ENCODE results near the gene FOXK1.
"Not testable (repeated sequence)": the region's sequence is repeated elsewhere in the genome, so short reads cannot be mapped to it uniquely, and the experiment has no call there.

Gene FOXK1

DNA sequence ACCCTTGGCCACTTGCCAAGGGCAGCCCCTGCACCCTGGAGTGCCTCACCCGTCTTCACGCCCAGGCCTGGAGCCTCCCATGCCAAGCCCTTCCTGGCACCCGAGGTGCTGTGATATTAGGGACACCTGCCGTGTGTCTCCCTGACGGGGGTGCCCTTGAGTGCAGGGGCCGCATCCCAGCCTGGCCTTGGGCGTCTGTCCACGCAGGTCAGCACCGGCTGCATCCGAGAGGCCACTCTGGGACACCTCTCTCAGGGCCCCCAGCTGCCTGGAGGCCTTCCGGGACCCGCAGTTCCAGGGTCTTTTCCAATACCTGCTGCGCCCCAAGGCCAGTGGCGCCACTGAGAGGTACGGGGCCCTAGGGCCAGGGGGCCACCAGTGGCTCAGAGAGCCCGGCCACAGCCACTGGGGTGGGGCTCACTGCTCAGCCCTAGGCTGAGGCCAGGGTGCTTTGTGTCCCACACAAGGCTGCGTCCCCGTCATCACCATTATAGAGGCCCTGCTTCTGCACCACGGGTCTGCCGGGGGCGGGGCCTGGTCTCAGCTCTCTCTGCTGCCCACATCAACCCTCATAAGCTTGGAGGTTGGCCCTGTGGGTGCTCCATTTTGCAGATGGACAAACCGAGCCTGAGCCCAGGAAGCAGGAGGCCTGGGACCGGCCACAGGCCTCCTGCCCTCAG, 106.0 kb downstream of the FOXK1 start:
- DNase-seq = no peak

DNA sequence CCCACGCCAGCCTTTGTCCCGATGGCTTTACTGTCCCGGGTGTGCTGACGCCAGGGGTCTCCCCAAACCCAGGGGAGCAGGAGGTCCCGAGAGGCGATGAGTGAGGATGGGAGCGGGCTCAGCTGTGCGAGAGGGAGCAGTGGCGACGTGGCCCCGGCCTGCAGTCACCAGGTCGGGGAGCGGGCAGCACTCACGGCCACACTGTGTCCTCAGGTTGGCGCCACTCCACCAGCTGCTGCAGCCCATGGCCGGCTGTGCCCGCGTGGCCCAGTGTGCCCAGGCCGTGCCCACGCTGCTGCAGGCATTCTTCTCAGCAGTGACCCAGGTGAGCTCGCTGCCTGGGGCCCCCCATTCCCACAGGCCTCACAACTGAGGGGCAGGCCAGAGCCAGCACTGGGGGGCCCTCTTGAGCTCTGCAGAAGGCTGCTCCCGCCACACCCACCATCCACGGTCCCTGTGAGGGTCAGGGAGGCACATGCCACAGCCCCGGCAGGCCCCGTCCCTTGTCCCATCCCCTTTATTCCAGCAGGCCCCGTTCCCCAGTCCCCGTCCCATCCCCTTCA, 106.6 kb downstream of the FOXK1 start:
- DNase-seq = no peak

DNA sequence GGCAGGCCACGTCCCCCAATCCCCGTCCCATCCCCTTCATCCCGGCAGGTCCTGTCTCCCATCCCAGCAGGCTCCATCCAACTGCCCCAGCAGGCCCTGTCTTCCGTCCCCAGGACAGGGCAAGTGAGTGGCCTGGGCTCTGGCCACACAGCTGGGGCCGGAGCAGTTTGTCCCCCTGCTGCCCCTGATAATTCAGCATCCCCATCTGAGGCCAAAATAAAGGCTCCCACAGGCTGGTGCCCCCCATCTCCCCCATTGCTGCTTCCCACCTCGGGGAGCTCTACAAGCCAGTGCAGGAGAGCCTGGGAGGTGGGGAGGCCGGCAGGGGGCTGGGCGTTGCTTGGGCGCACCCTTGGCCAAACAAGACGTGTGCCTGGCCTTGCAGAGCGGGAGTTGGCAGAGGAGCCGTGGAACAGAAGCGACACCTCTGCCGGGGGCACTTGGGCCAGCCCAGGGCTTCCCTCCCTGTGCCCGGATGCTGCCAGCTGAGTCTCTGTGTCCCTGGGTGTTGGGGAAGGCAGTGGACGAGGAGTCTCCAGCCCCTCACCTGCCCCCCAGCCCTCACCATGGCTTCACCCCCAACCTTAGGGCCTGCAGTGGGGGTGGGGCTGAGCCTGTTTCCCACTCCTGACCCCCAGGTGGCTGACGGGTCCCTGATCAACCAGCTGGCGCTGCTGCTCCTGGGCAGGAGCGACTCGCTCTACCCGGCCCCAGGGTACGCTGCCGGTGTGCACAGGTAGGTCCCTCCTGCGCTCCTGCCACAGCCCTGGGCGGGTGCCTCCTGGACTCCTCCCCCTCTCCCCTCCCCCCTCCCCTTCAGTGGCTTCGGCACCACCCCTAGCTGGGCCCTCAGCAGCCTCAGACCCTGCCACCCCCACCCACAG, 107.3 kb downstream of the FOXK1 start:
- no peak for DNase-seq

DNA sequence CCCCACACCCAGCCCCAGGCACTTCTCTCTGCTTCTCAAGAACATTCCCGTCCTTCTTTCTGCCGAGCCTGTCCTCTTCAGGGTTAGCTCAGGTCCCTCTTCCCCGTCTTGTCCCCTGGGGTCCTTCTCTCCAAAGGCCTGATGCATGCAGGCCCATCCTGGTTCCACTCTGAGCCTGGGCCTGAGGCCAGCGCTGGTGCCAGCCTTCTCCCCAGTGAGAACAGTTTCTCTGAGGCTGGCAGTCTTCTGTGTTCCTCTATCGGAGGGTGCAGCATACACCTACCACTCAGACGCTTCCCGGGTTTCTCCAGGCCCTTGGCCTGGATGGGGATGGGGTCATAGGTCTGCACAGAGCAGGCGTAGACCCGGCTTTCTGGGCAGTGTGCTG, 108.0 kb downstream of the FOXK1 start:
- DNase-seq = no peak

DNA sequence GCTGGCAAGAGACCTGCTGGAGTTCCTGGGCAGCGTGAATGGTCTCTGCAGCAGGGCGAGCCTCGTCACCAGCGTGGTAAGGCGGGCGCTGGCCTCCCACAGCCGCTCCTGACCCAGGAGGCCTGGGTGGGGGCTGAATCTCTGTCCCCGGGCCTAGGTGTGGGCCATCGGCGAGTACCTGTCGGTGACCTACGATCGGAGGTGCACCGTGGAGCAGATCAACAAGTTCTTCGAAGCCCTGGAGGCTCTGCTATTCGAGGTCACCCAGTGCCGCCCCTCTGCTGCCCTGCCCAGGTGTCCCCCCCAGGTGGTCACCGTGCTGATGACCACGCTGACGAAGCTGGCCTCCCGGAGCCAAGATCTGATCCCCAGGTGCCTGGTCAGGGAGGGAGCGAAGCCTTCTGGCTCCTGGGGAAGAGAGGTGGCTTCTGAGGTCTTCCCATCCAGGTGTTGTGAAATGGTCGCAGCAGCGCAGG, 108.5 kb downstream of the FOXK1 start:
- no peak for DNase-seq

DNA sequence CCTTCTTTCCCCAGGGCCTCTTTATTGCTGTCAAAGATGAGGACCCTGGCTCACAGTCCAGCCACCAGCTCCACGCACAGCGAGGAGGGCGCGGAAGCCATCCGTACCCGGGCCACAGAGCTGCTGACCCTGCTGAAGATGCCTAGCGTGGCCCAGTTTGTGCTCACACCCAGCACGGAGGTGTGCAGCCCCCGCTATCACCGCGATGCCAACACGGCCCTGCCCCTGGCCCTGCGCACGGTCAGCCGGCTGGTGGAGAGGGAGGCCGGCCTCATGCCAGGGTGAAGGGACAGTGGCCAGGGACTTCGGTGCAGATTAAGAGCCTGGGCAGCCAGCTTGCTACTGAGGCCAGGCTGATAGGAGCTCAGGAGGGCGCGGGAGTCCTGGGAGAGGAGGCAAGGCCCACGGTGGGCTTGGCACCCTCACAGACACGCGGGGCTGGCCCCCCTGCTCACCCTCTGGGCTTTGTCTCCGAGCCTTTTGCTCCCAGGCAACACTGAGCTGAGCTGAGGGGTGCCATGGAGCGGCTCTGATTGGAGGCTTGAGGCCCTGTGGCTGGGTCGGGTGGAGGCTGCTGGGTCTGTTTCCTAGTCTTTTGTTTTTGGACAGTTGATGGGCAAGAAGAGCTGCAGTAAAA, 109.1 kb downstream of the FOXK1 start:
- DNase-seq = no peak

DNA sequence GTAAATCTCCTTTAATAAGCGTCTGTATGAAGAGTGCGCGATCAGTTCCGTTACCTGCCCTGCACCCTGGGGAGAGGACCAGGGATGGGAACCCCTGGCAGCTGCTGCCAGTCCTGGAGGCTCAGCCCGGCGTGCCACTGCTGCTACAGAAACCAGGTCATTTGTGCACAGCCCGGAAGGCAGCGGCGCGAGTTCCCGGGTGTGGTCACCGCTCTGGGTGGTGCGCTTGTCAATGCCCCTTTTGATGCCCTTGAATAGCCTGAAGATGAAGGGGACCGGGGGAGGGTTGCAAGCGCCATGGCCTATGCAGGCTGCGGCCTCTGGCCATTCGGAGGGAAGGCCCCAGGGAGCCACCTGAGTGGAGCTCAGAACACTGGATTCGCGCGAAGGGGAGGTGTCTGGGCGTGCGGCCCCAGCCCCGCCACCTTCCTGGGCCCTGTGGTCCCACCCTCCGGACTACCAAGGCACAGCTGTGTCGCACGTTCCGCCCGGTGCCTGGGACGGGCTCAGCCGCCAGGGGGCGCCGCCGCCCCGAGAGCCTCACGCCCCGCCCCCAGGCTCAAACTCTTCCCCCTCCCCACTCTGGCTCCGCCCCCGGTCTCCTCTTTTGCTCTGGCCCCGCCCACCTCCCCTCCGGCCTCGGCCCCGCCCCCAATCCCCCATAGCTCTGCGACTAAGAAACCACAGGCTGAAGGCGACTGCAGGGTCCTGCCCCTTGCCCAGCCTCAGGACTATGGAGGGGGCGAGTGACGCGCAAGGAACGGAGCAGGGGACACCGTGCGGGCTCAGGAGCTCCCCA, 109.8 kb downstream of the FOXK1 start:
- DNase-seq = no peak

DNA sequence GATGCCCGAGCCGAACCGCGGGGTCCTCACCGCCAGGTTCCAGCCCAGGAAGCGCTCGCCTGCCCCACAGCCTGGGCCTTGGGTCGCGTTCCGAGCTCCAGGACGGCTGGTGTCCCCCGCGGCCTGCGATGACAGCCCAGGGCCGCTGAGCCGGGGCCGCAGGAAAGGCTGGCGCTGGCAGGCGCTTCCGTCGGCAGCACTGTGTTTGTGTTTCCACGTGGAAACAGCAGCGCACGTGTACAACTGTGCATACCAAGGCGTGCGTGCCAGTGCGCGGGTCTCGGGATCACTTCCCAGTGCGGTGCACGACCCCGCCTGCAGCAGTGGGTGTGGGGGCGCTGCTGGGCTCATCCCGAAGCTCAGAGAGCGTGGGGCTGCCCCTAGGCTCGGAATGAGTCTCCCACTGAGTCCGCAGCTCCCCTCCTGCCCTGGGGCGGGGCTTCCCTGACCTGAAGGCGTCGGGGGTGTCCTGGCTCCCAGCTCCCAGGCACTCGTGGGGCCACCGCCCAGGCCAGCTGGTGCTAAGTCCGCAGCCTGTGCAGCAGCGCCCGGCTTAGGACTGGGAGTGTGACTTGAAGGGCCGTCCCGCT, 110.5 kb downstream of the FOXK1 start:
- DNase-seq = no peak

DNA sequence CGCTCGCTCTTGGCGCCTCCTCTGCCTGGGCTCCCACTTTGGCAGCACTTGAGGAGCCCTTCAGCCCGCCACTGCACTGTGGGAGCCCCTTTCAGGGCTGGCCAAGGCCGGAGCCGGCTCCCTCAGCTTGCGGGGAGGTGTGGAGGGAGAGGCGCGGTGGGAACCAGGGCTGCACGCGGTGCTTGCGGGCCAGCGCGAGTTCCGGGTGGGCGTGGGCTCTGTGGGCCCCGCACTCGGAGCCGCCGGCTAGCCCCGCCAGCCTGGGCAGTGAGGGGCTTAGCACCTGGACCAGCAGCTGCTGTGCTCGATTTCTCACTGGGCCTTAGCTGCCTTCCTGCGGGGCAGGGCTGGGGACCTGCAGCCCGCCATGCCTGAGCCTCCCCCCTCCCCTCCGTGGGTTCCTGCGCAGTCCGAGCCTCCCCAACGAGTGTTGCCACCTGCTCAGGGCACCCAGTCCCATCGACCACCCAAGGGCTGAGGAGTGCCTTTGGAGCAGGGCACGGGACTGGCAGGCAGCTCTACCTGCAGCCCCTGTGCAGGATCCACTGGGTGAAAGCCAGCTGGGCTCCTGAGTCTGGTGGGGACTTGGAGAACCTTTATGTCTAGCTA, 111.4 kb downstream of the FOXK1 start:
- not testable (repeated sequence) for DNase-seq

DNA sequence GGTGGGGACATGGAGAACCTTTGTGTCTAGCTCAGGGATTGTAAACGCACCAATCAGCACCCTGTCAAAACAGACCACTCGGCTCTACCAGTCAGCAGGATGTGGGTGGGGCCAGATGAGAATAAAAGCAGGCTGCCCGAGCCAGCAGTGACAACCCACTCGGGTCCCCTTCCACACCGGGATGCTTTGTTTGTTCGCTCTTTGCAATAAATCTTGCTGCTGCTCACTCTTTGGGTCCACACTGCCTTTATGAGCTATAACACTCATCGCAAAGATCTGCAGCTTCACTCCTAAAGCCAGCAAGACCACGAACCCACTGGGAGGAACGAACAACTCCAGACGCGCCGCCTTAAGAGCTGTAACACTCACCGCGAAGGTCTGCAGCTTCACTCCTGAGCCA, 112.1 kb downstream of the FOXK1 start:
- DNase-seq = not testable (repeated sequence)

DNA sequence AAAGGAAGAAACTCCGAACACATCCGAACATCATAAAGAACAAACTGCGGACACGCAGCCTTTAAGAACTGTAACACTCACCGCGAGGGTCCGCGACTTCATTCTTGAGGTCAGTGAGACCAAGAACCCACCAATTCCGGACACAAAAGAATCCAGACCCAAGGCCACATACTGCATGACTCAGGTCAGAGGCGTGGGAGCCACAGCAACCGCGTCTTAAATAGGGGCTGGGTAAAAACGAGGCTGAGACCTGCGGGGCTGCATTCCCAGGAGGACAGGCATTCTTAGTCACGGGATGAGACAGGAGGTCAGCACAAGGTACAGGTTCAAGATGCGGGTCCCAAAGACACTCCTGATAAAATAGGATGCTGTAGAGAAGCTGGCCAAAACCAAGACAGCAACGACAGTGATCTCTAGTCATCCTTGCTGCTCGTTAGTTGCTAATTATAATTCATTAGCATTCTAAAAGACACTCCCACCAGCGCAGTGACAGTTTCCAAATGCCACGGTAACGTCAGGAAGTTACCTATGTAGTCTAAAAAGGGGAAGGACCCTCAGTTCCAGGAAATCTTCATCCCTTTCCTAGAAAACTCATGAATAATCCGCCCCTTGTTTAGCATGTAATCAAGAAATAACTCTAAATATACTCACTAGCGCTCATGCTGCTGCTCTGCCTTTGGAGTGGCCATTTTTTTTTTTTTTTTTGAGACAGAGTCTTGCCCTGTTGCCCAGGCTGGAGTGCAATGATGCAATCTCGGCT, 112.7 kb downstream of the FOXK1 start:
- no peak for DNase-seq

DNA sequence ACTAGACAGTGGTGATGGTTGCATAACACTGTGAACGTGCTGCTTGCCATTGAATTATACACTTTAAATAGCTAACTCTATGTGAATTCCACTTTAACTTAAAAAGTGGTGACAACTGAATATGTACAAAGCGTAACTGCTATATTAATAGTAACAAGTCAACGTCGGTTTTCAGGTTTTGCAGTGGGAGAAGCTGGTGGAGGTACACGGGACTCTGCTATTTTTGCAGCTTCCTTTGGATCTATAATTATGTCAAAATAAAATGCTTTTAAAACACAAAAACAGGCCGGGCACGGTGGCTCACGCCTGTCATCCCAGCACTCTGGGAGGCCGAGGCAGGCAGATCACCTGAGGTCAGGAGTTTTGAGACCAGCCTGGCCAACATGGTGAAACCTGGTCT, 114.4 kb downstream of the FOXK1 start:
- no peak for DNase-seq

DNA sequence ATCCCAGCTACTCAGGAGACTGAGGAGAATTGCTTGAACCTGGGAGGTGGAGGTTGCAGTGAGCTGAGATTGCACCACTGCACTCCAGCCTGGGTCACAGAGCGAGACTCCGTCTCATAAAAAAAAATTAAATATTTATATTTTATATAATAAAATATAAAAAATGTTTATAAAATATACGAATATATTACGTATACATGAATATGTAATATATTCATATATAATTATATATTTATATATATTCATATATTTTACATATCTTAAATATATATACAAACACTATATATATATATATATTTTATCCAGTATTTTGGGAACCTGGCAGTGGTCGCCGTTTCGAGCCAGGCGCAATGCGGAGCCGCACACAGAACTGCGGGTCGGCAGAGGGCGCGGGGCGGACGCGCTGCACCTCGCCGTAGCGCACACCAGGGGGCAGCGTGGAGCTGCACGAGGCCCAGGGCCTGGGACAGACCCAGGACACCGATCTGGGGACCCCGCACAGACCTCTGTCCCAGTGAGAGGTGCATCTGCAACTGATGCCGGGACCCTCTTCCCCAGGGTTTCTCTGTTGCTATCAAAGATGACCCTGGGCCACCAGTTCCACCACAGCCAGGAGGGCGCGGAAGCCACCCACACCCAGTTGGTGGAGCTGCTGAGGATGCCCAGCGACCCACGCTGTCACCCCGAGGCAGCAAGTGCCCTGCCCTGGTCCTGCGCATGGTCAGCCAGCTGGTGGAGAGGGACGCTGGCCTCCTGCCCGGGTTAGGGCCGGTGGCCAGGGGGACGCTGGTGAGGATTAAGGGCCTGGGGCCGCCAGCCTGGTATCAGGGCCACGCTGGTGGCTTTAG, 116.0 kb downstream of the FOXK1 start:
- DNase-seq = peak; percentile 12

DNA sequence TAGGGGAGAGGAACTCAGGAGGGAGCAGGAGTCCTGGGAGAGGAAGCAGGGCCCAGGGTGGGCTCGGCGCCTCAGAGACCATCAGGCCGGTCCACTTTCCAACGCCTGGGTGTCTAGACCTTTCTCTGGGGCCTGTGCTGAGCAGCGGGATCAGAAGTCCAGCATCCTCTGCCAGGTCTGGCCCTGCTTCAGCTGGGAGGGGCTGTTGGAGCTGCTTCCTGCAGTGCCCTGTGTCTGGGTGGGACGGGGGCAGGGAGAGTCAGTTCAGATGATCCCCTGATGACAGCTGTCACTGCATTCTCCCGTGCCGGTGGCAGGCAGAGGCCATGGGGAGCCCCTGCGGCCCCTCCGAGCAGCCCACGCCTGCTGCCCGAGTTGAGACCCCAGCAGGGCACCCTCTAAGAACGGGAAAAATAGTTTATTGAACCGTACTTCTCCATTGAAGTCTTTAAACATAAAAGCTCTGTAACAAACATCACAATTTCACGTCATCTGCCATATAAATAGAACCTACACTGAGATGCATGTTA, 116.7 kb downstream of the FOXK1 start:
- DNase-seq = no peak

DNA sequence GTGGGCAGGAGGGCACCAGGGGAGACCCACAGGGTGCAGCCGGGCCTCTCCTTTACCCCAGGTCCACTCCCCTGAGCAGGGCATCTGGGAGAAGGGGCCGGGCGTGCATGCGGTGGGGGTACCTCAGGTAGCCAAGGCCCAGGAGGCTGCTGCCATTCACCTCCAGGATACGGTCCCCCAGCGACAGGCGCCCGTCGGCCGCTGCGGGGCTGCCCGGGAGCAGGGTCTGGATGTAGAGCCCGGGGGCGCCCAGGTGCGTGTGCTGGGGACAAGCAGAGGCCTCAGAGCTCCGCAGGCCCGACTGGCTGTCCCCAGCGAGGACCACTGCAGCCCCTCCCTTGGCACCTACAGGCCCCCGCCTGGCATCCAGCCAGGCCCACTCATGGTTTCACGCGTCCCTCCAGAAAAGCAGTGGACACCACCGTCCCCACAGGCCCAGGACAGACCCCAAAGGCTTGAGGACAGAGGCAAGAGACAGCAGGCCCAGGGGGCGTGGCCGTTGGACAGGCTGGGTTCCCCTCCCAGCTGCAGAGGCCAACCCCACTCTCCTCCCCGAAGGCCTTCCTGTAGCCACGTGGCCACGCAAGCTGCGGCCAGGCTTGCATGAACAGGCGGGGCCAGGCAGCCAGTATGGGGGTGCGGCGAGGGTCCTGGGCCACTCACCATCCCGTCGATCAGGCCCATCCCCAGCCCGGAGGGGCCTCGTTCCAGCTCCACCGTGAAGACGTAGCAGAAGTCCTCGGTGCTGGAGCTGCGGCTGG, 117.6 kb downstream of the FOXK1 start:
- DNase-seq = no peak

DNA sequence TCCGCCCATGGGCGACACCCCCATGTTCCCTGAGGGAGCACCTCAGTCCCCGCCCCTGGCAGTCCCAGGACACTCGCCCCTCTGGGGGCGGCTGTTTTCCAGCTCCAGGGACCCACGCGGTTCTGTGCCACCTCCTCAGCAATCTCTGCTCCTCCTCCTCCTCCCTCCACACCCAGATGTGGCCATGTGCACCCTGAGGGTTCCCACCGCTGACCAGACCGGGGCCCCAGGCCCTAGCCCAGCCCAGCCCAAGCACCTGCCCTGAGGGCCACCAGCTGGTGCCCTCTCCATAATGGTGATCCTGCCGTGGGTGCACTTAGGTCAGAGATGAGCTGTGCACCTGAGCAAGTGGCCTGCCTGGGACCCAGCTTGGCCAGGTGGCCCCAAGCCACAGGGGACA, 118.4 kb downstream of the FOXK1 start:
- DNase-seq = no peak

DNA sequence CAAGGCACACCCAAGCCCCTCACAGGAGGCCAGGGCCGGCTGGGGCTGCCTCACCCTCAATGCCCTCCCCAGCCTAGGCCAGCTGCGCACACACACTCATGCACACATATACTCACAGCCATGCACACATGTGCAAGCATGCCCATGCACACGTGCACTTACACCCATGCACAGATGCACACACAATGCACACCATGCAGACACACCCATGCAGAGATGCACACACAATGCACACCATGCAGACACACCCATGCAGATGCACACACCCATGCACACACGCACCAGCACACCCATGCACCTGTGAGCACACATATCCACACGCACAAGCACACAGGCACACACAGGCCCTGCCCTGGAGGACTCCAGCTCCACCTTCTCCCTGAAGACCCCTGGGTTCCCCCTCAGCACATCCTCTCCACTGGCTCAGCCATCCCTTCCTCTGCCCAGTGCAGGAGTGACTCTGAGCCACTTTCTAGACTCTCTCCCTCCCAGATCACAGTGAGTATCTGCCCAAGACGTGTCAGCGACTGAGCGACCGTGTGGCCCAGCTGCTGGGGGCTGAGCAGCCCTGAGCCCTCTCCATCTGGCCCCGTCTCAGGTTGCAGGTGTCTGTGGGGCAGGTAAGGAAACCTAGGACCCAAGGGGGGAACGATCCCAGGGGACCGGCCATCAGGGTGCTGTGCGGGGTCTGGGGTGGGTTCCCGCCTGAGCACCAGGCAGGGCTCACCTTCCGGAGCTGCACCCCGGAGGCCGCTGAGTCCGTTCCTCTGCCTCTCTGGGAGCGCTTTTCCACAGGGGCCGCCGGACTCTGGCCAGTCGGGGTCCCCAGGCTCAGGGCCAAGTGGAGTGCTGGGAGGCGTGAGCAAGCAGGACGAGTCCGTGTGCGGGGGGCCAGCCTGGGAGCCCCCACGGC, 119.1 kb downstream of the FOXK1 start:
- DNase-seq = no peak

DNA sequence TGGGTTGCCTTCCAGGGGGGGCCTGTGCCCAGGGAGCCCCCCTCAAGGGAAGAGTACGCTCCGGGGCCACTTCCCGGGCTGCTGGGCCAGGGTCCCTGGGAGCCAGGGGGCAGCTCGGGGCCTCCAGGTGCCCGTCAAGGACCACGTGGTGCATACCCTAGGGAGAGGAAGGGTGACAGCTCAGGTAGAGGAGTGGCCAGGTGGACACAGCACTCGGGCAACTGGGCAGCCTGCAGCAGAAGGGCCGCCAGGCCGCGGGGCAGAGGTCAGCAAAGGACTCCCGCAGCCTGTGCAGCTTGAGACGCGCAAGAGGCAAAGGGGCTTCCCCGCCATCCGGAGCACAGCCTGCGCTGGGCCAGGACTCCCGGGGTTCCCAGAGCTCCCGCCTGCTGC, 119.7 kb downstream of the FOXK1 start:
- no peak for DNase-seq

All from NCI-H1092 (cell line).